Keratinocyte (primary cell): ENCODE measurements around the gene HUS1. TPM values are rescaled to one million over a fixed set of nuclear protein-coding genes. Genes with fewer than 3 reads are reported as not detected.

Experiments used
- DNase-seq: peaks from one replicate; pipeline ENCODE4 v3.0.0-alpha.2; 2011; ENCODE audit warnings: low read depth, missing footprints, low spot score
- FAIRE-seq: peaks from 2 replicates; lab custom pipeline; 2011; peaks lifted over from hg19 to GRCh38; lab: Jason Lieb, UNC
- H2AFZ ChIP-seq: 2 replicates; pipeline ENCODE4 v1.6.0; 2012; ENCODE audit warnings: low read length, control low read depth, inconsistent platforms; ENCODE audit not compliant: control insufficient read depth
- H3K27ac ChIP-seq: 2 replicates; pipeline ENCODE4 v1.5.1; 2011; ENCODE audit warnings: low read length; ENCODE audit not compliant: control insufficient read depth, insufficient read depth
- H3K27me3 ChIP-seq: 3 replicates; pipeline ENCODE4 v1.6.0; 2011; ENCODE audit warnings: low read length; ENCODE audit not compliant: control insufficient read depth, insufficient read depth; ENCODE audit errors: extremely low read depth
- H3K36me3 ChIP-seq, 2 experiments: 2 replicates in 1 of 2; 3 replicates in 1 of 2; pipeline ENCODE4 v1.5.1; 2011; ENCODE audit warnings: low read length in 2 of 2, mild to moderate bottlenecking in 1 of 2; ENCODE audit not compliant: control insufficient read depth in 2 of 2, insufficient read depth in 2 of 2; ENCODE audit errors: extremely low read depth in 1 of 2
- H3K4me1 ChIP-seq: 3 replicates; pipeline ENCODE4 v1.5.1; 2011; ENCODE audit warnings: low read length; ENCODE audit not compliant: control insufficient read depth, insufficient read depth; ENCODE audit errors: extremely low read depth
- H3K4me2 ChIP-seq: 3 replicates; pipeline ENCODE4 v1.6.0; 2011; ENCODE audit warnings: low read depth, low read length; ENCODE audit not compliant: control insufficient read depth, insufficient read depth; ENCODE audit errors: extremely low read depth
- H3K4me3 ChIP-seq, 3 experiments: fragments of 200-600 bp in 1 of 3; sonication (generic) in 1 of 3; 2 replicates in 2 of 3; 3 replicates in 1 of 3; pipeline ENCODE4 v1.5.1; 2011 to 2016; ENCODE audit warnings: low read length in 3 of 3, mild to moderate bottlenecking in 3 of 3, control low read depth in 2 of 3, inconsistent platforms in 1 of 3, low read depth in 1 of 3, mixed read lengths in 1 of 3, mixed run types in 1 of 3, moderate library complexity in 1 of 3; ENCODE audit not compliant: control insufficient read depth in 2 of 3, insufficient read depth in 2 of 3; ENCODE audit errors: extremely low read depth in 1 of 3
- H3K79me2 ChIP-seq: 2 replicates; pipeline ENCODE4 v1.6.0; 2012; ENCODE audit warnings: low read length; ENCODE audit not compliant: control insufficient read depth, insufficient read depth
- H3K9ac ChIP-seq: 3 replicates; pipeline ENCODE4 v1.6.0; 2011; ENCODE audit warnings: low read length; ENCODE audit not compliant: control insufficient read depth, insufficient read depth; ENCODE audit errors: extremely low read depth
- H3K9me1 ChIP-seq: 3 replicates; pipeline ENCODE4 v1.6.0; 2011; ENCODE audit warnings: low read length; ENCODE audit not compliant: control insufficient read depth, insufficient read depth; ENCODE audit errors: extremely low read depth
- H3K9me3 ChIP-seq: 2 replicates; pipeline ENCODE4 v1.5.1; 2012; ENCODE audit warnings: low read depth, low read length; ENCODE audit not compliant: control insufficient read depth
- H4K20me1 ChIP-seq: 3 replicates; pipeline ENCODE4 v1.6.0; 2011; ENCODE audit warnings: low read length; ENCODE audit not compliant: control insufficient read depth, insufficient read depth; ENCODE audit errors: extremely low read depth
- EZH2 ChIP-seq: IDR thresholded peaks from one replicate; pipeline ENCODE4 v1.6.1; 2012; ENCODE audit warnings: inconsistent platforms, mild to moderate bottlenecking, low read length, moderate library complexity
- dilution Hi-C: fragments of 300-500 bp; cut with MboI; formaldehyde crosslinking; loops from one replicate; pipeline ENCODE4 v1.7.0; 2020; ENCODE audit warnings: low sequenced_read_pairs; ENCODE audit not compliant: extremely low pct_ligation_motif_present
- polyA plus RNA-seq, 5 experiments: library from polyadenylated mRNA; depleted of rRNA in 3 of 5; stranded (reverse) in 3 of 5; stranded (forward) in 1 of 5; unstranded in 1 of 5; fragments of >200 nt; gene quantifications; 1 replicate in 1 of 5; 2 replicates in 3 of 5; 3 replicates in 1 of 5; pipeline versions ENCODE4 v1.2.1 to v1.2.3, GENCODE V29; 2011 to 2012; ENCODE audit warnings: missing spikeins in 2 of 5, low read depth in 1 of 5, low replicate concordance in 1 of 5
- TF ChIP-seq, protein P1 (sequence below), 3 experiments: IDR thresholded peaks in 1 of 3; conservative IDR thresholded peaks in 1 of 3; optimal IDR thresholded peaks in 1 of 3; 2 replicates in 2 of 3; 3 replicates in 1 of 3; pipeline versions ENCODE3 to v1.5.1; 2011; ENCODE audit warnings: low read length in 3 of 3, mild to moderate bottlenecking in 3 of 3, moderate library complexity in 2 of 3, control low read depth in 1 of 3, inconsistent platforms in 1 of 3; ENCODE audit not compliant: insufficient read depth in 2 of 3; ENCODE audit errors: extremely low read depth in 1 of 3

HUS1 gene
- polyA plus RNA-seq, 1 donor (not counting 4 experiments of a cell fraction or from before 2014, with no cell fraction given): 36.3 TPM

DNA sequence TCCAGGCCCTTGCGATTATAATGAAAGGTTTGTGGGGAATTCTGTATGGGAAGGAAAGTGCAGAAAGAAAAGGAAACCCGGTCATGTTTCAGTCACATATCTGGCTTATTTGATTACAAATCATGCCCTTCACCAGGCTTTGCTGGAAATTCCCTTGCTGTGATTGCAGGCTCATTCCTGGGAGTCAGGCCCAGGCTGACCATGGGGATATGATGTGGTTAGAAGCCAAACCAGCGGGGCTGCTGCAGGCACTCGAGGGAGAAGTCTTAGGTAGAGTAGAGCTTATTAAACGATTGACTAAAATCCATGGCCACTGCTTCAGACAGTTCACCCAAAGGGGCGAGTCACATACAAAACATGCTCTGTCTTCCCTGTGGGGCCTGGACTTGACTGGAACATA lies 47.4 kb downstream of the HUS1 start:
- no peaks in the 10 kb centered on the region for H3K36me3 ChIP-seq
- H3K4me2 ChIP-seq: no peak overlapping the region
- H3K27ac ChIP-seq: no peak overlapping the region
- no peak overlapping the region for H3K4me3 ChIP-seq
- FAIRE-seq: no peak
- no peak overlapping the region for H2AFZ ChIP-seq
- TF ChIP-seq, protein P1, sequence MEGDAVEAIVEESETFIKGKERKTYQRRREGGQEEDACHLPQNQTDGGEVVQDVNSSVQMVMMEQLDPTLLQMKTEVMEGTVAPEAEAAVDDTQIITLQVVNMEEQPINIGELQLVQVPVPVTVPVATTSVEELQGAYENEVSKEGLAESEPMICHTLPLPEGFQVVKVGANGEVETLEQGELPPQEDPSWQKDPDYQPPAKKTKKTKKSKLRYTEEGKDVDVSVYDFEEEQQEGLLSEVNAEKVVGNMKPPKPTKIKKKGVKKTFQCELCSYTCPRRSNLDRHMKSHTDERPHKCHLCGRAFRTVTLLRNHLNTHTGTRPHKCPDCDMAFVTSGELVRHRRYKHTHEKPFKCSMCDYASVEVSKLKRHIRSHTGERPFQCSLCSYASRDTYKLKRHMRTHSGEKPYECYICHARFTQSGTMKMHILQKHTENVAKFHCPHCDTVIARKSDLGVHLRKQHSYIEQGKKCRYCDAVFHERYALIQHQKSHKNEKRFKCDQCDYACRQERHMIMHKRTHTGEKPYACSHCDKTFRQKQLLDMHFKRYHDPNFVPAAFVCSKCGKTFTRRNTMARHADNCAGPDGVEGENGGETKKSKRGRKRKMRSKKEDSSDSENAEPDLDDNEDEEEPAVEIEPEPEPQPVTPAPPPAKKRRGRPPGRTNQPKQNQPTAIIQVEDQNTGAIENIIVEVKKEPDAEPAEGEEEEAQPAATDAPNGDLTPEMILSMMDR (optimal IDR thresholded peaks at IDR 0.05 in 1 of 3, IDR thresholded peaks at IDR 0.05 in 1 of 3, conservative IDR thresholded peaks at IDR 0.05 in 1 of 3; ENCODE audit: extremely low read depth in 1 of 3, insufficient read depth in 2 of 3, low read length in 3 of 3): no peak
- TF ChIP-seq EZH2: no peak
- no peak overlapping the region for H3K9ac ChIP-seq
- H3K9me1 ChIP-seq: no peaks in the 10 kb centered on the region
- dilution Hi-C loops: no loop called here
- no peaks in the 10 kb centered on the region for H4K20me1 ChIP-seq
- no peaks in the 10 kb centered on the region for H3K4me1 ChIP-seq
- H3K9me3 ChIP-seq: no peaks in the 10 kb centered on the region
- H3K27me3 ChIP-seq: no peaks in the 10 kb centered on the region
- no peak for DNase-seq
- H3K79me2 ChIP-seq: no peaks in the 10 kb centered on the region

DNA sequence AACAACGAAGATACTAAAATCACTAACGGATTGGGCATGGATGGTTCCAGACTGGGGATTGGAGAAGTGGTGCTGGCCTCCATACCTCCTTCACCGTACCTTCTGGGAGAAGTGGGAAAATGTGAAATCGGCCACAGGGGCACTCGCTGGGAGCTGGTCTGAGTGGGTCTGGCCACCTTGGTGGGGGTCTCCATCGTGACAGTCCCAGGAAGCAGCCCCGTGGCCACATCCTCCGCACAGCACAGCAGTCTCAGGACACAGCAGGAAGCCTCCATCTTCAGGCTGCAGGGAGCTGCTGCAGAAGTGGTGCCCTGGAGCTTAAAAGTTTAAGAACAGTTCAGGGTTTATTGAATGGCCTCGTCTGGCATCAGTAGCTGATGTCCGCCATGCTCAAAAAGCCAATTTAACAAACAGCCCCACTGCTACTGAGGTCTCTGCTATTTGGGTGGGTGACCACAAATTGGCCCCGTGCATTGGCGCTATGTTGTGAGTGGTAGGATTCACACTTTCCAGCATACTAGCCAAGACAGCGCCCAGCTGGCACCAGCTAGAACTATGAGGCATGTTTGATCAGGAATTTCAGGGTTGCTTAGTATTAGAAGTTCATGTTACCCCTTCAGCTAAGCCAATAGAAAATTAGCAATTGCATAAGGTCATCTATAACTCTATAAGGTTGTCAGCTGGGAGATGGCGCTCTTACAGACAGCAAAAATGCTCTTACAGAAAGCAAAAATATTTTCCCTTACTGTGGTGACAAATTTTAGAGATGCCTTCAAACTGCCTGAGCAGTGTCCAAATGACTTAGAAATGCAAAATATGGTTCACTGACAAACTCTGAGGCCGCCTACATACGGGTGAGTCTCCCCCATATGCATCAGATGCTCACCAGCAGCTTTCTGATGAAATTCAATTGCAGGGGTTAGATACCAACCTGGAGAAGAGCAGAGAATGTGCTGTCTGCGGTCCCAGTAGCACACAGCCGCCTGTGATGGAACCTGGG lies 48.1 kb downstream of the HUS1 start:
- H2AFZ ChIP-seq: no peak overlapping the region

More for the DNA sequence above, 48.1 kb downstream of the HUS1 start:
- Histone ChIP-seq H3K4me1 (no peaks in the 10 kb centered on the region), H4K20me1 (no peaks in the 10 kb centered on the region), H3K4me2 (no peak overlapping the region), H3K9me3 (no peaks in the 10 kb centered on the region), H3K9me1 (no peaks in the 10 kb centered on the region), H3K4me3 (no peak overlapping the region), H3K27ac (no peak overlapping the region), H3K9ac (no peak overlapping the region), H3K36me3 (no peaks in the 10 kb centered on the region), H3K79me2 (no peaks in the 10 kb centered on the region), H3K27me3 (no peaks in the 10 kb centered on the region)
- DNase-seq (no peak), FAIRE-seq (no peak)
- TF ChIP-seq, protein P1 (optimal IDR thresholded peaks at IDR 0.05 in 1 of 3, IDR thresholded peaks at IDR 0.05 in 1 of 3, conservative IDR thresholded peaks at IDR 0.05 in 1 of 3; ENCODE audit: extremely low read depth in 1 of 3, insufficient read depth in 2 of 3, low read length in 3 of 3): no peak
- TF ChIP-seq EZH2: no peak
- dilution Hi-C loops: no loop called here
